HG03066 (cell line): ENCODE measurements around the gene PEX19.
"Not testable (repeated sequence)": the region's sequence is repeated elsewhere in the genome, so short reads cannot be mapped to it uniquely, and the experiment has no call there.

Experiments used
- ATAC-seq: cut with Tn5 transposase; IDR thresholded peaks from one replicate; pipeline ENCODE4 v1.9.1; 2021; ENCODE audit warnings: low read depth; ENCODE audit not compliant: unreplicated experiment

PEX19 gene, protein sequence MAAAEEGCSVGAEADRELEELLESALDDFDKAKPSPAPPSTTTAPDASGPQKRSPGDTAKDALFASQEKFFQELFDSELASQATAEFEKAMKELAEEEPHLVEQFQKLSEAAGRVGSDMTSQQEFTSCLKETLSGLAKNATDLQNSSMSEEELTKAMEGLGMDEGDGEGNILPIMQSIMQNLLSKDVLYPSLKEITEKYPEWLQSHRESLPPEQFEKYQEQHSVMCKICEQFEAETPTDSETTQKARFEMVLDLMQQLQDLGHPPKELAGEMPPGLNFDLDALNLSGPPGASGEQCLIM

DNA sequence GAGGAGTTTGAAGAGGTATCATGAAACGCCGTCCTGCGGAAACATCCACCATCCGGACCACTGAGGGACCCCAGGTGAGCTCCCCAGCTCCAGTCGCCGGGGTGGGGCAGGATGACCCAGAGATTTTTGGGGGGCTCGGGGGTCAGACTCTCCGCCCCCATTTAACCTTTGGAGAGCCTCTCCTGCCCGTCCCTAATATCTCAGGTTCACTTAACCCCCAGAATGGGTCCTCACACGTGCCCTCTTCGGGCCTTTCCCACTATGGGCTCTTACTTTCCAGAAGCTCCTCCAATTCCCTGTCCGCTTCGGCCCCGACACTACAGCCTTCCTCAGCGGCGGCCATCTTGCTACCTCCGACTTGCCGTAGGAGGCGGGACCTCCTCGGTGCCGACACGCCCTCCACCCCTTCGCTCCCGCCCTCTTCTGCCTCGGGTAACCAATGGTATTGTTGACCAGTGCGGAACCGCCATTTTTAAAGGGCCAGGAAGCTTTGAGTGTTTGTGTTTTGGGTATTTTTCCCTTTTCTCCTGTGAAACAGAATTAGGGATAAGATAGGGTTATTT, at the start of gene PEX19:
TSS of gene PEX19 (minus strand) at position 352 of the 563 bp plus-strand sequence. CDS start at position 343, 9 bp downstream.
- peak; percentile 94 for ATAC-seq

DNA sequence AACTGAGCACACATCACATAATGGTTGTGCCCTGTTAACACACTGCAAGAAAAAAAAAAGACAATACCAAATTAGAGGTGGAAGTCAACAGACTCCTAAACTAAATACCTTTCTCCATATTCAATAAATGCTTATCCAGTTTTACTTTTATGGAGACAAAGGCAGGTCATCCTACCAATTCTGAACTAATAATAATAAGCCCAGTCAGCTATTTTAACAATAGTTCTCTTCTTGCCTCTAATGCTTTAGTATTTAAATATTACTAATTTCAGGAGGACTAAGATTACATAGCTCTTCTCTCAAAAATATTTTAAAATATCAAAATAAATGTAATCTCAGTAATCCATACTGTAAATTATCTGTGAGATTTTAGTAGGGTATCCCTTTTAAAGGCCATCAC, 47.6 kb upstream of the PEX19 start:
- ATAC-seq: no peak

GRCh38 chr1:160330119-160330518, 45.2 kb upstream of the PEX19 start:
- ATAC-seq: no peak

DNA sequence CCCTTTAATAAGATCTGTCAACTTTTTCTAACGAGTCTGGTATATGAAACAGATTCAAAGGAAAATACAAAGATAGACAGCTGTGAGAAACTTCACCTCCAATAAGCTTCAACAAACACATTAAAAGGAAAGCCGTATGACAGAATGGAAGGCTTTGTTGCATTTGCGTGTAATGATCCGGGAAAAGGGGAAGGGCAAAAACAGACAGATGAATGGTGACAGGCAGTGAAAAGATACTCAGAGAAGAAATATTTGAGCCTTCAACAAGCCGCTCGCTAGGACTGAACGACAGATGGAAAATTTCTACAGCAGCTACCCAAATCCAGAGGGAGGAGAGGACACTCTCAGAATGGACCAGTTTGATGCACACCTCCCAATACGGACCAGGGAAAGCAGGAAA, 43.3 kb upstream of the PEX19 start:
- no peak for ATAC-seq

- no peak for ATAC-seq
Observed at GRCh38 chr1:160326418-160326817, 41.5 kb upstream of the PEX19 start.

GRCh38 chr1:160325252-160325651, 40.3 kb upstream of the PEX19 start:
- no peak for ATAC-seq

- ATAC-seq: no peak
Observed at GRCh38 chr1:160322831-160323230, 37.9 kb upstream of the PEX19 start.

- ATAC-seq: no peak
Observed at GRCh38 chr1:160315359-160315758, 30.4 kb upstream of the PEX19 start.

DNA sequence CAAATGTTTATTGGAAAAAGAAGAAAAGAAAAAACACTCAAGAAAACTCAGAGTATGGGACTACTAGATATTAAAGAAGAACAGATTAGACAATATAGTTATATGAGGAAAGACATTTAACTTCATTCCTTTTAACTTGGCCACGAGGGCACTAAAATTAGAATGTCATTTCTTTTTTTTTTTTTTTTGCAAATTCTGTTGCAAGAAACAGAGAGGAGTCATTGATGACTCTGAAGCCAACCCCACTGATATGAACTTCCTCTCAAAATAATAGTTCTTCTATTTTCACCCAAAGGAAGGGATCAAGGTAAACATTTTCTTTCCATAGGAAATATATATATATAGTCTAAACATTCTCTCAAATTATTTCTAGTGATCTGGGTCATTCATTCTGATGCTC, 24.6 kb upstream of the PEX19 start:
- no peak for ATAC-seq

- ATAC-seq: no peak
Observed at GRCh38 chr1:160309185-160309557, 24.2 kb upstream of the PEX19 start.

- no peak for ATAC-seq
Observed at GRCh38 chr1:160308451-160309184, 23.7 kb upstream of the PEX19 start.

DNA sequence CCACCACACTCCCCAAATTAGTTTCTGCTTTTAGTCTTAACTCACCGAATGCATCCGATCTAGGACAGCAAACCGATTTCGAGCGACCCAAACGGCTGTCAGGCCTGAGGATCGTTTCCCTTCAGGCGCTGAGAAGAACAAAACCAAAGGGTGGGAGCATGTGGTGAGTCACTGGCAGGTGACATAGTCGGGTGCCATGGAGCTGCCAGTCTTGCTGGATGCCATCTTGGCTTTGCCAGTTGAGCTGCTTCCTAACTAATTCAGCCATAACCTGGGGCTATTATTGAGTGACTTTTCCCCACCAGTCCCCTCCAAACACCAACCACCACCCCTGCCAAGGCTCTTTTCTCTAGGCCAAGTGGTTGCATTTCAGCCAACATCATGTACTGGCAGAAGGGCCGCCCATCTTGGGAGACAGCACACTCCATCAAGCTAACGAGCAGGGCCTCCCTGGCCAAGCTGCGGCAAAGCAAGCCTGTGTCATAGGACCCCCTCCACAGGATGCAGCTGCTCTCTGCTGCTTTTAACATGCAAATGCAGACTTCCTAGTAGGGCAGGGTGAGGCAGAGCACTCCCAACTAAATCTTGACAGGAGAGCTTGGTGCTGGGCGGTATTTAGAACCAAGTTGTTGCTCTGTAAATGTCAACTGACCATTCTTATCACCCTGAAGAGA, 22.3 kb upstream of the PEX19 start:
- no peak for ATAC-seq

DNA sequence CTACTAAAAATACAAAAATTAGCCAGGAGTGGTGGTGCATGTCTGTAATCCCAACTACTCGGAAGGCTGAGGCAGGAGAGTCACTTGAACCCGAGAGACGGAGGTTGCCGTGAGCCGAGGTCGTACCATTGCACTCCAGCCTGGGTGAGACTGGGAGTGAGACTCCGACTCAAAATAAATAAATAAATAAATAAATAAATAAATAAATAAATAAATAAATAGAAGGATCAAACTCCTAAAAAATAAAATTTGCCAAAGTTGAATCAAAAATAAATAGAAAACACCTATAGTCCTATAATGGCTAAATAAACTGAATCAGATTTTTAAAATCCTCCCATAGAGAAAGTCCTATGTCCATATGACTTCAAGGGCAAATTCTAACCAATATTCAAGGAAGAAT, 15.2 kb upstream of the PEX19 start:
- no peak for ATAC-seq

- ATAC-seq: no peak
Observed at GRCh38 chr1:160296036-160296435, 11.1 kb upstream of the PEX19 start.

GRCh38 chr1:160293020-160293968, 8.4 kb upstream of the PEX19 start:
- ATAC-seq: no peak

DNA sequence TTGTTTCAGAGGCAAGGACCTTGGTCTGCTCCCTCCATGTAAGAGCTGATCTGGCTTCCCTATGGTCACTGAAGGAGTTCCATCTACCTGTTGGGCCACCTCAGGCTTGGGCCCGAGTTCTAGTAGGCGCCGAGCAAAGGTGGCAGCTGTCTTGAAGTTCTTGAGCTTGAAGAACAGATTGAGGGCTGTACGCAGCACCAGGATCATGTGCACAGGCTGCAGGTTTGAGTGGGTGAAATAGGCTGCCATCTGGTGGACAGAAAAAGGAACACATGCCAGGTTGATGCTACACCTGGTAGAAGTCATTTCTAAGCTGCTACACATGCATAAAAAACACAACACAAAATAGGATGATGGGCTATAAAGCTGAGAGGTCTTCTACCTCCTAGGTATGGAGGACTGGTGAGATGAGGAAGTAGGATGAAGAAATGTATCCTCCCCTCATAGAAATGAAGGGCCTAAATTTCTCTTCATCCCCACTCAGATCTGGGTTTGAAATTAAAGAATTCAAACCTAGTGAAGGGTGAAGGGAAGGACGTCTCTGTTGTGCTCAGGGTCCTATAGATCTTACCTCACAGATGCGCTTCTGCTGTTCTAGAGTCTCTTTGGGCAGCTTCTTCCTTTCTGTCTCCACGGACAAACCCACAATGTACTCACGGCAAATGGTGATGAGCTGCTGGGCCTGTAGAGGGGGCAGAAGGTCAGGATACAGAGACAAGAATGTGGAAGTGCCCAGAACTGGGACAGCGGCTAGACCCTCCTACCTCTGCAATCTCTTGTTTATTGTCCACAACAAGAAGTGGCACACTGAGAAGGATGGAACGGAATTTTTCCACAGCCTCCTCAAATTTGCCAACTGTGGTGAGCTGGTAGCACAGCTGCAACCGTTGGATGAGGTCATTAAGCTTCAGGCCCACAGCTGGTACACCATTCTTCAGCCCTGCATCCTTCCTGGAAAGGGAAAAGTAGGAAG, 6.6 kb upstream of the PEX19 start:
- ATAC-seq: no peak

GRCh38 chr1:160287769-160288168, 2.8 kb upstream of the PEX19 start:
- ATAC-seq: not testable (repeated sequence)

GRCh38 chr1:160285506-160285905, 573 bp upstream of the PEX19 start:
- no peak for ATAC-seq

DNA sequence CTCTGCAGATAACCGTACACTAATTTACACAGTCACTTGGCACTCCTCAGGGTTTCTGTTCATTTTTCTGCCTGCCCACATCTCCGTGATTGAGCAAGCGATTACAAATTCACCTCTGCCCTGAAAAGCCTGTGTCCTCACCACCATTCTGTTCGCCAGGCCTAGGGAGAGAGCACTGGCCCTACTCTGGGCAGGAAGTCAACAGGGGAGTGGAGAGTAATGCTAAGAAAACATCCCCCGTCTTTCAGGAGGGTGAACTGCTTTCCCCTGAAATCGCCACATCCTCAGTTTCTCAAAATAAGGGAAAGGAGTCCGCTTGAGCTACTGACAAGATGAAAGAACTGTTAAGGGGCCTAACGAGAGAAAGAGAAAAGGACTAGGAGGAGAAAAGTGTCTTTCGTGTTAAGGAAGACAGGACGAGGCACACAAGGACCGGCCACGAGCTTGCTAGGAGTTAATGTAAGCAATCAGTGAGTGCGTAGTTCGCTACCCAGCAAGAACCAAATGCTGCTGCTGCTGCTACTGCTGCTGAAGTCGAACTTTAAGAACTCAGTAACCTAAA, 632 bp downstream of the PEX19 start:
- ATAC-seq: no peak
